Endothelial cell of umbilical vein (primary cell): ENCODE results near the gene EFHC1.

ENCODE experiments used
- EZH2 ChIP-seq: IDR thresholded peaks from 2 replicates; pipeline ENCODE4 v1.6.1; 2012; ENCODE audit warnings: borderline replicate concordance, low read depth, mild to moderate bottlenecking, moderate library complexity, low read length, inconsistent platforms; ENCODE audit not compliant: severe bottlenecking
- FOS ChIP-seq: IDR thresholded peaks from 2 replicates; pipeline ENCODE4 v1.6.1; 2011; ENCODE audit warnings: mild to moderate bottlenecking, low read length, moderate library complexity, borderline replicate concordance; ENCODE audit not compliant: insufficient read depth
- GATA2 ChIP-seq: IDR thresholded peaks from 2 replicates; pipeline ENCODE4 v1.7.0; 2011; ENCODE audit warnings: low read depth, mild to moderate bottlenecking, moderate library complexity, mixed read lengths, low read length; ENCODE audit not compliant: insufficient read length, insufficient read depth
- JUN ChIP-seq: IDR thresholded peaks from 2 replicates; pipeline ENCODE4 v1.6.1; 2011; ENCODE audit warnings: borderline replicate concordance, low read depth; ENCODE audit not compliant: insufficient read length, insufficient read depth
- POLR2A ChIP-seq: IDR thresholded peaks from 2 replicates; pipeline ENCODE4 v1.6.1; 2012; ENCODE audit warnings: low read depth, mild to moderate bottlenecking, control low read depth, low read length
- POLR2AphosphoS5 ChIP-seq: IDR thresholded peaks from 2 replicates; pipeline ENCODE4 v1.6.1; 2012; ENCODE audit warnings: low read depth, mild to moderate bottlenecking, control low read depth, low read length, moderate library complexity; ENCODE audit not compliant: insufficient read depth
- TF ChIP-seq, protein P1 (sequence below), 2 donors: IDR thresholded peaks; 1 replicate in 1 of 2; 2 replicates in 1 of 2; pipeline ENCODE4 v1.5.1; 2011; ENCODE audit warnings: low read length in 2 of 2, mild to moderate bottlenecking in 2 of 2, moderate library complexity in 2 of 2, control low read depth in 1 of 2, inconsistent platforms in 1 of 2, low read depth in 1 of 2; ENCODE audit not compliant: insufficient read depth in 1 of 2; ENCODE audit errors: extremely low read depth in 1 of 2
- TF ChIP-seq, protein P2 (sequence below): IDR thresholded peaks from 2 replicates; pipeline ENCODE4 v1.6.1; 2011; ENCODE audit not compliant: insufficient read depth, insufficient read length

DNA sequence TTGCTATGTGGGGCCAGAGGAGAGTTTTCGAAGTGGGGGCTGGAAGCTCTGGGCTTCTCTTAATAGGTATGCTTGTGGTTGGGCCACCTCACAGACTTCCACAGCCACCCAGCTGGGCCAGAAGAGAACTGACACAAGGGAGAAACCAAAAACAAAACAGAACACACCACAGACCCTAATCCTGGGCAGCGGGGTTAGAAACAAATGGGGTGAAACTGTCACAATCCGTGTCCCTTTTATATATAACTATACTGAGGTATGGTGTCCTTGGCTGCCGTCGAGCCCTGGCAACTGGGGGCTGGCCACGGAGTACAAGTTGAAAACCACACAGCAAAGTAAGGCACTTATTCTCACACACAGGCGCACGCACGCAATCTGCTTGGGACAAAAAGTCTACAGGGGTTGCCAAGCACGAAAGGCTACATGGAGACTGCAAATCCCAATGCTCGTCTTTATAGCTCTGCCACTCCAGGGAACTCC lies 78.4 kb downstream of the EFHC1 start:
- TF ChIP-seq, protein P1, sequence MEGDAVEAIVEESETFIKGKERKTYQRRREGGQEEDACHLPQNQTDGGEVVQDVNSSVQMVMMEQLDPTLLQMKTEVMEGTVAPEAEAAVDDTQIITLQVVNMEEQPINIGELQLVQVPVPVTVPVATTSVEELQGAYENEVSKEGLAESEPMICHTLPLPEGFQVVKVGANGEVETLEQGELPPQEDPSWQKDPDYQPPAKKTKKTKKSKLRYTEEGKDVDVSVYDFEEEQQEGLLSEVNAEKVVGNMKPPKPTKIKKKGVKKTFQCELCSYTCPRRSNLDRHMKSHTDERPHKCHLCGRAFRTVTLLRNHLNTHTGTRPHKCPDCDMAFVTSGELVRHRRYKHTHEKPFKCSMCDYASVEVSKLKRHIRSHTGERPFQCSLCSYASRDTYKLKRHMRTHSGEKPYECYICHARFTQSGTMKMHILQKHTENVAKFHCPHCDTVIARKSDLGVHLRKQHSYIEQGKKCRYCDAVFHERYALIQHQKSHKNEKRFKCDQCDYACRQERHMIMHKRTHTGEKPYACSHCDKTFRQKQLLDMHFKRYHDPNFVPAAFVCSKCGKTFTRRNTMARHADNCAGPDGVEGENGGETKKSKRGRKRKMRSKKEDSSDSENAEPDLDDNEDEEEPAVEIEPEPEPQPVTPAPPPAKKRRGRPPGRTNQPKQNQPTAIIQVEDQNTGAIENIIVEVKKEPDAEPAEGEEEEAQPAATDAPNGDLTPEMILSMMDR (IDR thresholded peaks at IDR 0.05; ENCODE audit: extremely low read depth in 1 of 2, insufficient read depth in 1 of 2, low read depth in 1 of 2, low read length in 2 of 2), result no peak
- no peak for TF ChIP-seq POLR2A
- no peak for TF ChIP-seq GATA2
- no peak for TF ChIP-seq EZH2
- TF ChIP-seq JUN, result no peak
- TF ChIP-seq POLR2AphosphoS5, result no peak
- TF ChIP-seq, protein P2, sequence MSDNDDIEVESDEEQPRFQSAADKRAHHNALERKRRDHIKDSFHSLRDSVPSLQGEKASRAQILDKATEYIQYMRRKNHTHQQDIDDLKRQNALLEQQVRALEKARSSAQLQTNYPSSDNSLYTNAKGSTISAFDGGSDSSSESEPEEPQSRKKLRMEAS, result no peak
- no peak for TF ChIP-seq FOS
